Endodermal cell (in vitro differentiated cells): Measurements from ENCODE around the gene HELB. TPM values are rescaled to one million over a fixed set of nuclear protein-coding genes. Genes with fewer than 3 reads are reported as not detected.
"Not testable (repeated sequence)": the region's sequence is repeated elsewhere in the genome, so short reads cannot be mapped to it uniquely, and the experiment has no call there.

ENCODE experiments used
- DNase-seq: peaks from one replicate; pipeline ENCODE4 v3.0.0-alpha.2; 2017
- H3K27ac ChIP-seq: 2 replicates; pipeline ENCODE4 v1.5.1; 2013; ENCODE audit warnings: mild to moderate bottlenecking, low read depth, low read length, moderate library complexity
- H3K27me3 ChIP-seq: 2 replicates; pipeline ENCODE4 v1.6.1; 2013; ENCODE audit warnings: mild to moderate bottlenecking, low read length, moderate library complexity; ENCODE audit not compliant: insufficient read depth, control insufficient read depth, poor library complexity, severe bottlenecking
- H3K36me3 ChIP-seq: 2 replicates; pipeline ENCODE4 v1.7.0; 2013; ENCODE audit warnings: mild to moderate bottlenecking, low read length, moderate library complexity; ENCODE audit not compliant: control insufficient read depth, insufficient read depth
- H3K4me1 ChIP-seq: one replicate; pipeline ENCODE4 v1.7.0; 2013; ENCODE audit warnings: low read length; ENCODE audit not compliant: control insufficient read depth, insufficient read depth
- H3K4me3 ChIP-seq: 2 replicates; pipeline ENCODE4 v1.5.1; 2013; ENCODE audit warnings: mild to moderate bottlenecking, low read length, moderate library complexity
- H3K9ac ChIP-seq: 2 replicates; pipeline ENCODE4 v1.6.1; 2013; ENCODE audit warnings: mild to moderate bottlenecking, low read length, moderate library complexity; ENCODE audit not compliant: poor library complexity, severe bottlenecking; ENCODE audit errors: extremely low read depth
- H3K9me3 ChIP-seq: 2 replicates; pipeline ENCODE4 v1.6.1; 2013; ENCODE audit warnings: mild to moderate bottlenecking, low read length, moderate library complexity; ENCODE audit not compliant: control insufficient read depth
- H3K27ac Mint-ChIP-seq: 2 replicates; pipeline ENCODE4 v1.8.0; 2020; ENCODE audit warnings: mixed read lengths
- H3K27me3 Mint-ChIP-seq: 2 replicates; pipeline ENCODE4 v1.8.0; 2021; ENCODE audit warnings: mild to moderate bottlenecking, mixed read lengths; ENCODE audit not compliant: insufficient read depth
- H3K36me3 Mint-ChIP-seq: 2 replicates; pipeline ENCODE4 v1.8.0; 2020; ENCODE audit warnings: low read depth, mixed read lengths
- H3K4me1 Mint-ChIP-seq: 2 replicates; pipeline ENCODE4 v1.8.0; 2020; ENCODE audit warnings: mixed read lengths
- H3K4me3 Mint-ChIP-seq: 2 replicates; pipeline ENCODE4 v1.8.0; 2020; ENCODE audit warnings: mild to moderate bottlenecking, moderate library complexity, mixed read lengths
- H3K9me3 Mint-ChIP-seq: 2 replicates; pipeline ENCODE4 v1.8.0; 2020; ENCODE audit warnings: mild to moderate bottlenecking, mixed read lengths
- CTCF ChIP-seq: fragments of 200-600 bp; sonication (generic); conservative IDR thresholded peaks from 2 replicates; pipeline ENCODE4 v1.5.0; 2021; ENCODE audit warnings: antibody characterized with exemption, mild to moderate bottlenecking
- WGBS, 2 experiments: methylation state at CpG; one replicate each; pipeline versions ENCODE4 v1.1.5 to v1.1.7; 2013; ENCODE audit warnings: missing lambda C conversion rate in 2 of 2, mixed read lengths in 1 of 2; ENCODE audit not compliant: insufficient coverage in 1 of 2, insufficient read length in 1 of 2; 5-methylcytosine and 5-hydroxymethylcytosine counted together
- total RNA-seq, 2 donors: library from RNA; stranded (reverse); fragmentation: NEBNext Ultra II Directional in 1 of 2; extraction: Animal tissue kit (Norgen Biotek cat#: 25700) in 1 of 2; gene quantifications; 2 replicates in 1 of 2; 3 replicates in 1 of 2; pipeline ENCODE4 v1.2.1, GENCODE V29; 2021

HELB gene
- total RNA-seq, 2 donors from 2014 or later, result 6.2 to 11.0 TPM

GRCh38 chr12:66297923-66298322 lies 4.4 kb upstream of the HELB start:
- Mint-ChIP-seq H3K36me3 (no peaks in the 10 kb centered on the region), H3K27ac (no peak overlapping the region), H3K9me3 (no peaks in the 10 kb centered on the region), H3K27me3 (peaks cover 13% of the 10 kb centered on the region), H3K4me3 (no peak overlapping the region), H3K4me1 (peaks cover 4% of the 10 kb centered on the region)
- WGBS, 2 experiments, result 96 to 100% methylated on average over 2 of the region's 3 CpGs
- no peaks in the 10 kb centered on the region for H3K9me3 ChIP-seq
- no peak overlapping the region for H3K27ac ChIP-seq
- no peaks in the 10 kb centered on the region for H3K4me1 ChIP-seq
- DNase-seq, result no peak
- no peak for TF ChIP-seq CTCF
- H3K36me3 ChIP-seq, result no peaks in the 10 kb centered on the region
- H3K9ac ChIP-seq, result no peak overlapping the region
- no peaks in the 10 kb centered on the region for H3K27me3 ChIP-seq
- H3K4me3 ChIP-seq, result no peak overlapping the region

DNA sequence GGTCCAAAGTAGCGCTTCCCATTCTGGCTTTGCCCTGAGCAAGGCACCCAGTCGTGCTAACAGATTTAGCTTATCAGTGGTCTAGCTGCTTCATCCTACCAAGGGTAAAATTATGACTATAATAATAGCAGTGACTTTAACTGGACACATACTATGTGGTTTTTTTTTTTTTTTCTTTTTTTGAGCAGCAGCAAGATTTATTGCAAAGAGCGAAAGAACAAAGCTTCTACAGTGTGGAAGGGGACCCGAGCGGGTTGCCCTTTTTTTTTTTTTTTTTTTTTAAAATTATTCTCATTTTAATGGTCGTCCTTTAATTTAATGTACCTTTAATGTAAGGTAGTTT lies 505 bp downstream of the HELB start:
- WGBS, 2 experiments, result 0% methylated on average over 2 of the region's 6 CpGs; no CpG with 5 or more reads in 1 of the 2 experiments
- Histone ChIP-seq H3K27me3 (no peaks in the 10 kb centered on the region), H3K36me3 (no peaks in the 10 kb centered on the region), H3K9ac (peak overlapping the region; percentile 81), H3K9me3 (no peaks in the 10 kb centered on the region), H3K4me3 (peak overlapping the region; percentile 96), H3K4me1 (no peaks in the 10 kb centered on the region), H3K27ac (no peak overlapping the region)
- Mint-ChIP-seq H3K9me3 (no peaks in the 10 kb centered on the region), H3K4me3 (peak overlapping the region; percentile 95), H3K27me3 (peaks cover 13% of the 10 kb centered on the region), H3K4me1 (peaks cover 6% of the 10 kb centered on the region), H3K27ac (peak overlapping the region; percentile 99), H3K36me3 (peaks cover 16% of the 10 kb centered on the region)
- TF ChIP-seq CTCF, result no peak
- no peak for DNase-seq

GRCh38 chr12:66303316-66303804 lies 1.1 kb downstream of the HELB start:
- not testable (repeated sequence) for DNase-seq, H3K27ac ChIP-seq, H3K9me3 Mint-ChIP-seq, H3K27me3 ChIP-seq, H3K4me1 Mint-ChIP-seq, H3K9ac ChIP-seq, H3K36me3 ChIP-seq, H3K9me3 ChIP-seq, H3K4me1 ChIP-seq
- H3K4me3 Mint-ChIP-seq, result peak overlapping the region; percentile 95
- peaks cover 13% of the 10 kb centered on the region for H3K27me3 Mint-ChIP-seq
- WGBS, 2 experiments, result 93% methylated on average over 7 to 14 of the region's 14 CpGs
- peak overlapping the region; percentile 62 for H3K27ac Mint-ChIP-seq
- H3K4me3 ChIP-seq, result peak overlapping the region; percentile 96
- peaks cover 19% of the 10 kb centered on the region for H3K36me3 Mint-ChIP-seq

- DNase-seq, result no peak
- Histone ChIP-seq H3K9ac (no peak overlapping the region), H3K4me3 (no peak overlapping the region), H3K36me3 (no peaks in the 10 kb centered on the region), H3K4me1 (no peaks in the 10 kb centered on the region), H3K27ac (no peak overlapping the region), H3K9me3 (no peaks in the 10 kb centered on the region), H3K27me3 (no peaks in the 10 kb centered on the region)
- Mint-ChIP-seq H3K9me3 (no peaks in the 10 kb centered on the region), H3K4me1 (peaks cover 6% of the 10 kb centered on the region), H3K36me3 (peaks cover 20% of the 10 kb centered on the region), H3K27me3 (peaks cover 13% of the 10 kb centered on the region), H3K4me3 (no peak overlapping the region), H3K27ac (no peak overlapping the region)
- 83 to 88% methylated on average over 5 of the region's 6 CpGs for WGBS, 2 experiments
- TF ChIP-seq CTCF, result no peak
These were observed 2.1 kb downstream of the HELB start for GRCh38 chr12:66304296-66304900.
